PFSK-1 (cell line): ENCODE measurements around the gene NRP2.

ENCODE experiments used
- FOXP2 ChIP-seq: optimal IDR thresholded peaks from 2 replicates; pipeline ENCODE3; 2011; ENCODE audit warnings: borderline replicate concordance, control low read depth, inconsistent platforms; ENCODE audit not compliant: insufficient read depth; ENCODE audit errors: extremely low read length, extremely low read depth
- POLR2AphosphoS5 ChIP-seq: IDR thresholded peaks from 2 replicates; pipeline ENCODE4 v1.6.1; 2012; ENCODE audit warnings: low read depth, mild to moderate bottlenecking, control low read depth, low read length, moderate library complexity
- REST ChIP-seq, 2 experiments: IDR thresholded peaks; 2 replicates each; pipeline versions ENCODE4 v1.6.1 to v1.8.0; 2011 to 2012; ENCODE audit warnings: low read depth in 2 of 2, low read length in 2 of 2, control low read depth in 1 of 2, inconsistent platforms in 1 of 2, mild to moderate bottlenecking in 1 of 2, moderate library complexity in 1 of 2; ENCODE audit not compliant: insufficient read depth in 1 of 2
- SIN3A ChIP-seq: IDR thresholded peaks from 2 replicates; pipeline ENCODE4 v1.6.1; 2012; ENCODE audit warnings: mild to moderate bottlenecking, low read length, moderate library complexity, borderline replicate concordance; ENCODE audit not compliant: insufficient read depth
- TAF1 ChIP-seq: IDR thresholded peaks from 2 replicates; pipeline ENCODE4 v1.6.1; 2012; ENCODE audit warnings: low read length, control low read depth, borderline replicate concordance; ENCODE audit not compliant: insufficient read depth

NRP2 gene

GRCh38 chr2:205704127-205704741 lies 21.9 kb downstream of the NRP2 start:
- TF ChIP-seq SIN3A (0 out of 2 replicates have a peak, but pooled peaks have one; percentile 53), FOXP2 (no peak)

- TF ChIP-seq SIN3A: no peak
- TF ChIP-seq POLR2AphosphoS5: no peak
- TF ChIP-seq TAF1: no peak
- TF ChIP-seq REST (IDR thresholded peaks at IDR 0.05; ENCODE audit: insufficient read depth in 1 of 2, low read depth in 2 of 2, low read length in 2 of 2): no peak
- no peak for TF ChIP-seq FOXP2
Observed at GRCh38 chr2:205705511-205706349, 23.4 kb downstream of the NRP2 start.

DNA sequence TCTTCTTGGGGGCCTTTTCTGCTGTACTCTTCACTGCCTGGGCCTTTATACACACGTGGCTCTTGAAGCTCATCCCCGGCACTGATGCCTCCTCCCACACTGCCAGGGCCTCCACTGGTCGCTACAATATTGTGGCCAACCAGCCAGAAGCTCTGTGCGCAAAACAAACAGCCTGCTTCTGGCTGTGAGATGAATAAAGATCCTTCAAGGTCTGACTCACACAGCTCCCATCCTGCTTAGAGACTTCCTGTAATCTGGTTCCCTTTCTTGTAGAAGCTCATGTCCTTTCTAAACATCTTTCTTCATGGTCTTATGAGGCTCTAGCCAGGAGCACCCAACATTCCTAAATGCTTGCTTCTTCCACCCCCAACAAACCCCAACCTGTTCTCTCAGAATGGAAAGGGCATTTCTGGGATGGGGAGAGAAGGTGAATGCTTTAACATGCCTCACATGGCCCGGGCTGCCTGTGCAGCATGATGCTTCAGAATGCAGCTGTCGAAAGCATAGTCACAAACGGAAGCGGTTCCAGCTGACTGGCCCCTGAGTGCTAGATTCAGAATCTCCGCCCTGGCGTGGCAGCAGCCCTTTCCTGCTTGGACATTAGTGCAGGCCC lies 24.6 kb downstream of the NRP2 start:
- peak; percentile 70 for TF ChIP-seq FOXP2
- TF ChIP-seq TAF1: peak; percentile 47; the same call in 1 of the 2 replicates
- TF ChIP-seq SIN3A: 0 out of 2 replicates have a peak, but pooled peaks have one; percentile 30
- no peak for TF ChIP-seq REST (IDR thresholded peaks at IDR 0.05; ENCODE audit: insufficient read depth in 1 of 2, low read depth in 2 of 2, low read length in 2 of 2)
- TF ChIP-seq POLR2AphosphoS5: peak; percentile 54; the same call in 1 of the 2 replicates

GRCh38 chr2:205708231-205708631 lies 25.9 kb downstream of the NRP2 start:
- TF ChIP-seq SIN3A (no peak), POLR2AphosphoS5 (no peak), REST (IDR thresholded peaks at IDR 0.05; ENCODE audit: insufficient read depth in 1 of 2, low read depth in 2 of 2, low read length in 2 of 2) (no peak), TAF1 (no peak), FOXP2 (no peak)

DNA sequence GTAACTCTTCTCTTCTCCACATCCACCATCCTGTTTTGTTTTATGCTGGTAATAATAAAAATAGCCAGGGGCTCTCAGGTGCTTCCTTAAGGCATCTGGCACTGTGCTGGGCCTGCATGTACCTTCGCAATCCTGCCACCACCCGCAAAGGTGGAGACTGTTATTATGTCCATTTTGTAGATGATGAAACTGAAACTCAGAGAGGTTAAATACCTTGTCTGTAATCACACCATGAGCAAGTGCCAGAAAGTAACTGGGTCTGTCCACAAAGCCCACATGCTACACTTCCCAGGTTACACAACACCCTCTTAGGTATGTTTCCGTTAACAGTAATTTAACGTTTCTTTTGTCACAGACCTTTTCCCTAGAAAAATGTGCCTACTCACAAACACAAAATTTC lies 27.0 kb downstream of the NRP2 start:
- TF ChIP-seq SIN3A (no peak), REST (IDR thresholded peaks at IDR 0.05; ENCODE audit: insufficient read depth in 1 of 2, low read depth in 2 of 2, low read length in 2 of 2) (no peak), TAF1 (no peak), POLR2AphosphoS5 (no peak), FOXP2 (no peak)
